ENCODE data around the gene YWHAQ. TPM values are rescaled to one million over a fixed set of nuclear protein-coding genes. Genes with fewer than 3 reads are reported as not detected.
A peak's percentile ranks its signal among the peaks of the same experiment; 100 is the strongest.
"Not testable (repeated sequence)": the region's sequence is repeated elsewhere in the genome, so short reads cannot be mapped to it uniquely, and the experiment has no call there.

YWHAQ gene
- total RNA-seq, 1 donor from 2014 or later, result 279 TPM

DNA sequence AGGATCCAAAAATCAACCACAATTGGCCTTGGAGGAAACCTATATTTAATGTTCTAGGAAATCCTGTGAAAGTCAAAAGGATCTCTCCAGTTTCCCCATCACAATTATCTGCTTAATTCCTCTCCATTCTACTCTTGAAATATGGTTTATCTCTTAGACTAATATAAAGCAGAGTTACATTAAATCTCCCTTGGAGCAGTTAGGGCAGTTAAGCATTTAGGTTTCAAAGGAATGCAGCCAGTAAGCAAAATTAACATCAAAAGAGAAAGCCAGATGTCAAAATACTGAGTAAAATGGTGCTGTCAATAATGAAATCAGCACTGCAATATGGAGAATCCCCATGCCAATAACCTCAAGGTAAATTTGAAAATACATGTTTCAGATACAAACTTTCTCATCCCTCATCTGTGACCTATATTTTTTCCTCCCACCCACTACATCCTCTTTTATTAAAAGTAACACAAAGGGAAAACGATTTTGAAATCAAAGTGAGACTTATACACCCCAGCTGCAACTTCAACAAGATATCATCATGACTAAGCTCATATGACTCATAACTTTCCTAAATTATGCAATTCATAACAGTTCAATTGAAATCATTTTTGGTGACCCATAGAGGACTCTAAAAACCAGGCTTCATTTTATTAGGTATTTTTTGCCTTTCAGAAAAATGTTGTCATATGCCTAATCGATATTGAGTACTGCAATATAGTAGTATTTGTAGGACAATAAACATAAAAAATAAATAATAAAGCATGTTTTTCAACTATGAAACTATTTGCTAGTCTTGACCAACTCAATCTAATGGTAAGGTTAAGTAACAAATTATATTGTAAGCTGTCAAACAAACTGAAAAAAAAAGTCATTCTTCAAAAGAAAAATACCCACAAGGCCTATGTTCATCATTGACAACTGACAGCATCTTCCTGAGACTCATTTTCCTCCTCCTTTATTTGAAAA lies 78.3 kb downstream of the YWHAQ start:
- no peak for DNase-seq (ENCODE audit: low read depth, low spot score)

DNA sequence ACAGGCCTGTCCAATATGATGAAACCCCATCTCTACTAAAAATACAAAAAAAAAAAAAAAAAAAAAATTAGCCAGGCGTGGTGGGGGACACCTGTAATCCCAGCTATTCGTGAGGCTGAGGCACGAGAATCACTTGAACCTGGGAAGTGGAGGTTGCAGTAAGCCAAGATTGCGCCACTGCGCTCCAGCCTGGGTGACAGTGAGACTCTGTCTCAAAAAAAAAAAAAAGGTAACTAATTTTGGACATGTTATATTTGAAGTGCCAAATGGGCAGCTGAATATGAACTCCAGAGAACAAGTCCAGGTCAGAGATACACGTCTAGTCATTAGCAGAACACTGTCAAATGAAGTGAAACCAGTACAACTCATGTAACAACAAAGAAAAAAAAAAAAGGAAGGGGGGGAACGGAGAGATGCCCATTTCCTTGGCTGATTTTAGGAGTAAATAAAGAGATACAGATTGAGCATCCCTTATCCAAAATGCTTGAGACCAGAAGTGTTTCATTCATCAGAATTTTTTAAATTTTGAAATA lies 79.9 kb downstream of the YWHAQ start:
- not testable (repeated sequence) for DNase-seq (ENCODE audit: low read depth, low spot score)

DNA sequence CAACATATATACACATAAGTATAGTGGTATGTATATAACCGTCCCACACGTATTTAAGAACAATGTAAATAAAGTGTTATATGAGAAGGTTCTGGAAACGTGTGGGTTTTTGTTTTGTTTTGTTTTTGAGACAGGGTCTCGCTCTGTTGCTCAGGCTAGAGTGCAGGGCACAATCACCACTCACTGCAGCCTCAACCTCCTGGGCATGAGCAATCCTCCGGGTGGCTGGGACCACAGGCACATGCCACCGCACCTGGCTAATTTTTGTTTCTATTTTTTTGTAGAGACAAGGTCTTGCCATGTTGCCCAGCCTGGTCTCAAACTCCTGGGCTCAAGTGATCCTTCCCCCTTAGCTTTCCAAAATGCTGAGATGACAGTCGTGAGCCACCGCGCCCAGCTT lies 81.4 kb downstream of the YWHAQ start:
- DNase-seq (ENCODE audit: low read depth, low spot score), result no peak

DNA sequence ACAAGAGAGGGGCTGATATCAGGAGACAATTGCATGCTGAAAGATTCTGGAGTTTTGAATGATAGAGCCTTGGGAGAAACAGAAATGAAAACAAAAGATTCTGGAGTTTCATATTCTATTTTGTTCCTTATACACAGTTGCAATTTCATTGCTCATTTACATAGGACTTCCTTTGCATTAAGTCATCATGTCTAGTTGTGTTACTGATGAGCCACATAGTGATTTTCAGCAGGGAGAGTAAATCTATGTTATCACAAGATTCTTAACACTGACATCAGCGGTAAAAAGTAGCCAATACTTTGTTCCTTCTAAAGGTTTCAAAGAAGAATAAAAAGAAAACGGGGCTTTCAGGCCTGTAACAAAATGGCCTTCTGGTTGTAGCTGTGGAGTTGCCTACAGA lies 82.3 kb downstream of the YWHAQ start:
- DNase-seq (ENCODE audit: low read depth, low spot score), result no peak

DNA sequence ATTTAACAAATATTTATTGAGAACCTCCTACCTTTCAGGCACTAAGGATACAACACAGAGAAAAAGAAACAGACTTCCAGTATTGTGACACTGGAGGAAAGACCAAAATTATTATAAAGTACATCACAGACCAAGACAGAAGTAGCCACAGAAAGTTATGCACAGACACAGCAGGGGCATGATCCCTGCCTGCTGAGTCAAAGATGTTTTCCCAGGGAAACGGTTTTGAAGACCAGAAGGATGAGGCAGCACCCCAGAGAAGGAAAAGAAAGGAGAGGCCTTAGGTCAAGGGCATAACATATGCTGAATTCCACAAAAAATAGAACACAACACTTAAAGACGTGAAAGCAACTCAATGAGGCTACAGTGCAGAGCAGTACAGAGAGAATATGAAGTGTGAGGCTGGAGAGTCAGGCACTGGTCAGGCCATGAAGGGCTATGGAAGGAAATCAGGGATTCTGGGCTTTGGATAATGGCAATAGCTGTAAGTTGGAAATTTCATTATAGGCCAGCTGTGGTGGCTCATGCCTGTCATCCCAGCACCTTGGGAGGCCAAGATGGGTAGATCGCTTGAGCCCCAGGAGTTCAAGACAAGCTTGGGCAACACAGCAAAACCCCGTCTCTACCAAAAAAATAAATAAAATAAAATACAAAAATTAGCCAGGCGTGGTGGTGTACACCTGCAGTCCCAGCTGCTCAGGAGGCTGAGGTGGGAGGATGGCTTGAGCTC lies 83.4 kb downstream of the YWHAQ start:
- no peak for DNase-seq (ENCODE audit: low read depth, low spot score)

DNA sequence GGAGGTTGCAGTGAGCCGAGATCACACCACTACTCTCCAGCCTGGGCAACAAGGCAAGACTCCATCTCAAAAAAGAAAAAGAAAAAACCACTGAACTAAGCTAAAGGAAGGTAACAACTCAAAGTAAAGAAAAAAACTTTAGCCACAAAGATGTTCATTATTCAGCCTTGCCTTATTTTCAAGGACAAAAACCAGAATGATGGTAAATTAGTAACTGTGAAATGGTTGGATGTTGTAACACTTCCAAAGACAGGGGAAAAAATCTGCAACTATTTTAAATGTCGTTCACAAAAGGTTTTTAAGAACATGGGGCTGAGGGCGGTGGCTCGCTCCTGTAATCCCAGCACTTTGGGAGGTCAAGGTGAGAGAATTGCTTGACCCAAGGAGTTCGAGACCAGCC lies 85.3 kb downstream of the YWHAQ start:
- no peak for DNase-seq (ENCODE audit: low read depth, low spot score)

DNA sequence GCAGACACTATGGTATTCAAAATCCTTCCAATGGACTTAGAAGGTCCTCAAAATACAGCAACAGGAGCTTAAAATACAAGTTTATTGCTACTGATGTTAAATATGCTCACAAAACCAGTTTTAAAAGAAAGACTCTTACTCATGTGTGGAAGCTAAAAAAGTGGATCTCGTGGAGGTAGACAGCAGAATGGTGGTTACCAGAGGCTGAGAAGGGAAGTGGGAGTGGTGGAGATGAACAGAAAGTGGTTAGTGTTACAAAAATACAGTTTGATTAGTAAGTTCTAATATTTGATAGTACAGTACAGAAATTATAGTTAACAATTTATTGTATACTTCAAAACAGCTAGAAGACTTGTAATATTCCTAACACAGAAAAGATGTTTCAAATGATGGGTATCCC lies 87.2 kb downstream of the YWHAQ start:
- DNase-seq (ENCODE audit: low read depth, low spot score), result no peak

DNA sequence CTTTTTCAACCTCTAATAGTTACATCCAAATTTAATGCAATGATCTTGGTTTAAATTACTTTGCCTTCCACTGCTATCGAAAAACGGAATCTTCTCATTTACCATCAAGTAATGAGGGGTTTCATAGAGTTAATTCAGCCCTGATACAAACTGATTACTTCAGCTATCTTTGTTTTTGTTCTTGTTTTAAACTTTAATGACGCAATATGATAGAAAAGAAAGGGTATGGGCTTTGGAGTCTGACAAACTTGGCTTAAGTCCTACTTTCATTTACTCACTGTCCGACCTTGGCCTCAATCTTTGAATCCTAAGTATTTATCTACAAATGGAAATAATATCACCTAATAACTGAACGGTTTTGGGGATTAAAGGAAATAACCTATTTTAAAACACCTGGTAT lies 91.3 kb downstream of the YWHAQ start:
- peak; percentile 44 for DNase-seq (ENCODE audit: low read depth, low spot score)

DNA sequence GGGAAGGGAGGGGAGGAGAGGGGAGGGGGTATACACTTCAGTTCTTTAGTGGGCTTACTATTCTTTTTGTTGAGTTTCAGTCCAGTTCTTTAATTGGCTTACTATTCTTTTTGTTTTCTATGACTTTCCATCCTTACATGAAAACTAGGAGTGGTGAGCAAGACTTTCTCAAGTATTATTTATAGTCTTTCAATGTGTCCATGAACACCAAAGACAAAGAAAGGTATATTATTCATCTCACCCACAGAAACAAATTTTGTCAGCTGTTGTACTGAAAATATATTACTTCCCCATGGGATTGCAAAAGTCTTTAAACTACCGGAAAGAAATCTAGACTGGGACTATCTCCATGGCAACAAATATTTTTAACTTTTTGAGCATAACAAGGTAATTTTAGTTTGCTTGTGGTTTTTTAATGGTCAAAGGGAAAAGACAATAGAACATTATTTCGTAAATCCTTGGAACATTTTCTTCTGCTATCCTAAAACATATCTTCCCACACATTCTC lies 92.7 kb downstream of the YWHAQ start:
- DNase-seq (ENCODE audit: low read depth, low spot score), result no peak

DNA sequence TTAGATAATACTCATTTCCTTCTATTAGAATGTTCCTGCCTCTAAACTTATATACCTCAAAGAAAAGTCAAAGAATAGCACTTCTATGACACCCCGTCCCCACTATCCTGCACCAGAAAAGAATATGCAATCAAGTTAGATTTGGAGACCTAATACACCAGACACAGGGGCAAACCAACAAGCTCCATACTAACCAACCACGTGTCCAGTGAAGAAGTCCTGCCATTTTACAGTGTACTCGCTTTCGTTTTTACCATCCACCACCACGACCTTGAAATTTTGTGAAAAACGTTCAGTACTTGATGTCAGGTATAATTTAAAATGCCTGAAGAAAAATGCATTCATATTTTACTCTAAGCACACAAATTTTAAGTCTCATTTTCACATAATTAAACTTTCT lies 94.3 kb downstream of the YWHAQ start:
- no peak for DNase-seq (ENCODE audit: low read depth, low spot score)

DNA sequence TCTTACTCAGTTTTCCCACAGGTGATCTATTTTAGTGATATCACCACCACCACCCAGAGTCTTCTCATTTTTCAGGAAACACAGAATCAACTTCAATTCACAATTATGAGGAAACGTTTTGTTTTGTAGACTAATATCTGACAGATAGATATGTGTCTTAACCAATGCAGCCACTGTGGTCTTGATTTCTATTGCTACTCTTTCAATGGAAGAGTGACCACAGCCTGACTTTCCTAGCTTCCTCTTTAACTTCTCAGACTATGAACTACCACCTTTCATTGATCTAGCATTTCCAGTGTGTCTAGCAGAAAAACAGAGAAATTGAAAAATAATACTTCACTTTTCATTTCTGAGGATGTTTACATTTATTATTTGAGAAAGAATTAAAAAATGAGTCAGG lies 95.6 kb downstream of the YWHAQ start:
- no peak for DNase-seq (ENCODE audit: low read depth, low spot score)

Other genes starting within 250 kb of the YWHAQ start
- 47.2 and 53.1 TPM in 2 replicates for gene ITGB1BP1, start 207.5 kb downstream of the YWHAQ start, total RNA-seq
- gene CPSF3, start 207.3 kb downstream of the YWHAQ start, total RNA-seq, result 53.8 and 54.5 TPM in 2 replicates
- 32.9 and 40.2 TPM in 2 replicates for gene IAH1, start 156.4 kb downstream of the YWHAQ start, total RNA-seq
- gene ADAM17, start 75.2 kb downstream of the YWHAQ start, total RNA-seq, result 50.5 and 72.9 TPM in 2 replicates
- 19.5 and 26.7 TPM in 2 replicates for gene TAF1B, start 212.5 kb upstream of the YWHAQ start, total RNA-seq

All from pulmonary artery endothelial cell (primary cell).